ENCODE data around the gene ERC1.
"Not testable (repeated sequence)": the region's sequence is repeated elsewhere in the genome, so short reads cannot be mapped to it uniquely, and the experiment has no call there.

The ERC1 gene

GRCh38 chr12:1030779-1031178 is 39.8 kb downstream of the ERC1 start:
- DNase-seq (ENCODE audit: low spot score): no peak

GRCh38 chr12:1034243-1034642 is 43.2 kb downstream of the ERC1 start:
- no peak for DNase-seq (ENCODE audit: low spot score)

- DNase-seq (ENCODE audit: low spot score): no peak
Observed at GRCh38 chr12:1034751-1035457, 43.9 kb downstream of the ERC1 start.

- DNase-seq (ENCODE audit: low spot score): no peak
Observed at GRCh38 chr12:1041478-1041877, 50.5 kb downstream of the ERC1 start.

GRCh38 chr12:1044199-1044598 is 53.2 kb downstream of the ERC1 start:
- no peak for DNase-seq (ENCODE audit: low spot score)

GRCh38 chr12:1044696-1045095 is 53.7 kb downstream of the ERC1 start:
- DNase-seq (ENCODE audit: low spot score): peak; percentile 59

GRCh38 chr12:1046727-1047126 is 55.7 kb downstream of the ERC1 start:
- DNase-seq (ENCODE audit: low spot score): no peak

- no peak for DNase-seq (ENCODE audit: low spot score)
Observed at GRCh38 chr12:1047898-1048660, 57.1 kb downstream of the ERC1 start.

- DNase-seq (ENCODE audit: low spot score): no peak
Observed at GRCh38 chr12:1050059-1050707, 59.2 kb downstream of the ERC1 start.

GRCh38 chr12:1051672-1052071 is 60.6 kb downstream of the ERC1 start:
- not testable (repeated sequence) for DNase-seq (ENCODE audit: low spot score)

GRCh38 chr12:1053690-1054089 is 62.7 kb downstream of the ERC1 start:
- no peak for DNase-seq (ENCODE audit: low spot score)

- DNase-seq (ENCODE audit: low spot score): no peak
Observed at GRCh38 chr12:1054117-1054870, 63.3 kb downstream of the ERC1 start.

GRCh38 chr12:1056390-1056789 is 65.4 kb downstream of the ERC1 start:
- DNase-seq (ENCODE audit: low spot score): no peak

- DNase-seq (ENCODE audit: low spot score): no peak
Observed at GRCh38 chr12:1058423-1058822, 67.4 kb downstream of the ERC1 start.

- DNase-seq (ENCODE audit: low spot score): no peak
Observed at GRCh38 chr12:1059162-1059561, 68.1 kb downstream of the ERC1 start.

GRCh38 chr12:1063852-1064251 is 72.8 kb downstream of the ERC1 start:
- no peak for DNase-seq (ENCODE audit: low spot score)

GRCh38 chr12:1064317-1064716 is 73.3 kb downstream of the ERC1 start:
- DNase-seq (ENCODE audit: low spot score): no peak

GRCh38 chr12:1065629-1066028 is 74.6 kb downstream of the ERC1 start:
- DNase-seq (ENCODE audit: low spot score): no peak

- no peak for DNase-seq (ENCODE audit: low spot score)
Observed at GRCh38 chr12:1069846-1070245, 78.8 kb downstream of the ERC1 start.

GRCh38 chr12:1071182-1071581 is 80.2 kb downstream of the ERC1 start:
- no peak for DNase-seq (ENCODE audit: low spot score)

GRCh38 chr12:1073652-1074051 is 82.6 kb downstream of the ERC1 start:
- no peak for DNase-seq (ENCODE audit: low spot score)

- no peak for DNase-seq (ENCODE audit: low spot score)
Observed at GRCh38 chr12:1077036-1077803, 86.2 kb downstream of the ERC1 start.

Measured in hepatic stellate cell (primary cell).